ENCODE results near the gene POP7.
"Not testable (repeated sequence)": the region's sequence is repeated elsewhere in the genome, so short reads cannot be mapped to it uniquely, and the experiment has no call there.

POP7 gene

DNA sequence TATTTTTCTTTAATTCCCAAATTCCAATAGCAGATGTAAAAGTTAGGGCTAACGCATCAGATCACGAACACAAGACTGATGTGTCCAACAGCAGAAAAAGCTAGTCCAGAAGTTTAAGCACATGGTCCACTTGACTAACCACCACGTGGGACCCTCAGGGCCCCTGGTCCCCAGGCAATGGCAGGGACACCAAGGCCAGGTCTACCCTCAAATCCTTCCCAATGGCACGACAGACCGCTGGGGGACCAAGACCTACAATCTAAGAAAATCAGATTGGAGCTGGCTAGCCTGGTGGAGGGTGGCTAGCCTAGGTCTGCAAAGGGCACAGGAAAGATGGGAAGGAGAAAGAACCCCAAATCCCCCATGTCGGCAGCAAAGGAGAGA is 13.4 kb upstream of the POP7 start:
- no peak for DNase-seq

DNA sequence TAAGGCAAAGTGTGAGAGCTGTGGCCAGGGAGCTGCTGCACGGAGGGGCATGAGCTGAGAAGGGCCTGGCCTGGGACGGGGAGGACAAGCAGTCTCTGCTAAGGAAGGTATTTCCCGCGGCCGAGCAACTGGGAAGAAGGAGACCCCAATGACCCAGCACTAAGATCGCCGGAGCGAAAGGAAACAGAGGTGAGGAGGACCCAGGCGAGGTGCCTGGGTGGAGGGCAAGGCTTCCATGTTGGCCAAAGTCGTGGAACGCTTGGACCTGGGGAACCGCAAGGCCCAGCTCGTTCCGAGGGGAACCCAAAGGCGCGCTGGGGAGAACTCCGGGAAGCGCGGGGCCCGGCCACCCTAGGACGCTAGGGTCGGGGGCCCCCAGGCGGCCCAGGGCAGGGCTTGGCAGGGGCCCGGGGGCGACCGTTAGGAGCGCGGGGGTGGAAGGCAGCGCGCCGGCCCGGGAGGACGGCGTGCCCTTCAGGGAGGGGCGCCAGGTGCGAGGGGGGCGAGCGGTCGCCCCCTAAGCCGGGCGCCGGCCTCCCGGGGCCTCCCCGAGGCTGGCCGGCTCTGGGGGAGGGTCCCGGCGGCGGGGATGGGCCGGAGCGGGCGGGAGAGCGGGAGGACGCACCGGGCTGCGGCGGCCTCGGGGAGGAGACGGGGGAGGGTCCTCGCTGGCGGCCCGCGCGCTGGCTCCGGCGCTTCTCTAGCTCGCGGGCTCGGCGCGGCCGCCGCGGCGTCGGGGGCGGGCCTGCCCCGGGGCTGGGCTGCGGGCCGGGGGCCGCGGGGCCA is 12.4 kb upstream of the POP7 start:
- no peak for DNase-seq

DNA sequence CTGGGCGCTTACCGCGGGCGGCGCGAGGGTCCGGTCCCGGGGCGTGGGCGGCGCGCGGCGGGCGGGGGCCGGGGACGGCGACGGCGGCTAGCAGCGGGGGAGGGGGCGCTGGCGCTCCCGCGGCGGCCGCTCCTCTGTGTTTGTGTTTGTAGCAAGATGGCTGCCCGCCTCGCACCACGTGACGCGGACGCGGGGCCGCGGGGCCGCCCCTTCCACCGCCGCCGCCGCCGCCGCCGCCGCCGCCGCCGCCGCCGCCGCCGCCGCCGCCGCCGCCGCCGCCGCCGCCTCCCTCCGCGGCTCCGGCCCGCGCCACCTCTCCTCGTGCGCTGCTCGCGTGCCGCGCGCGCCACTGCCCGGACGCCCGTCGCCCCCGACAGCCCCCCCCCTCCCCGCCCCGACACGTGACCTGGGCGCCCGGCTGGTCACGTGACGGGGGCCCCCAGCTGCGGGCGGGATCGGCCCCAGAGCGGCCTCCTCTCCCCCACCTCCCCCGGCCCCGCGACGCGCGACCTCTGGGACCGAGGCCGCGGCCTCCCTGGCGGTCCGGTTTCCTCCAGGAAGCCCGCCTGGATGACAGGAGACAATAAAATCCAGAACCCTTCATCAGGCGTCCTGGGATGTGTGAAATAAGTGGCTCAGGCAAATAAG is 11.7 kb upstream of the POP7 start, which contains the start of gene GIGYF1:
Gene GIGYF1 (minus strand): TSS at position 153 of the 648 bp plus-strand sequence. CDS start 6,012 bp downstream, outside the sequence.
- peak in 1 of 2 donors; percentile 67 for DNase-seq

DNA sequence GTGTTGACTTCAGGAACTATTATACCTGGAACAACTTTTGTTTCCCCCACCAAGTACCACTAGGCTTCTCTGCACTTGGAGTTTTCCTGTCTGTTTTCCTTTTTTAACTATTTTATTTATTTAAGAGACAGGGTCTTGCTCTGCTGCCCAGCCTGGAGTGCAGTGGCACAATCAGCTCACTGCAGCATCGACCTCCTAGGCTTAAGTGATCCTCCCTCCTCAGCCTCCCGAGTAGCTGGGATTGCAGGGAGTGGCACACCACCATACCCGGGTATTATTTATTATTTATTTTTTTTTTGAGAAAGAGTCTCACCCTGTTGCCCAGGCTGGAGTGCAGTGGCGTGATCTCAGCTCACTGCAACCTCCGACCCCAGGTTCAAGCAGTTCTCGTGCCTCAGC is 9.8 kb upstream of the POP7 start:
- DNase-seq: no peak

DNA sequence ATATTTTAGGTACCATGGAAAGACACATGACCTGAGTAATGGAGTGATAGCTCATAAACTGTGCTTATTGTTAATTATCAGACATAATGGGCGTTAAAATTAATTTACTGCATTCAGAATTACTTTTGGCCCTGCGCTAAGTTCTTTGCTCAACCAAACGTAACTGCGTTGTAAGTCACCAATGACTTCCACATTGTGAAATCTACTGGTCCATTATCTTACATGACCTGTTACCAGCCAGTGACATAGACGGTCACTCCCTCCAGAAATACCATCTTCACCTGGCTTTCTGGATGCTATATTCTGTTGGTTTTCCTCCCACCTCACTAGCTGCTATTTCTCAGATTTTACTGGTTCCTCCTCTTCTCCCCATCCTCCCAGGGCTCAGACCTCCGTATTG is 6.9 kb upstream of the POP7 start:
- no peak for DNase-seq

DNA sequence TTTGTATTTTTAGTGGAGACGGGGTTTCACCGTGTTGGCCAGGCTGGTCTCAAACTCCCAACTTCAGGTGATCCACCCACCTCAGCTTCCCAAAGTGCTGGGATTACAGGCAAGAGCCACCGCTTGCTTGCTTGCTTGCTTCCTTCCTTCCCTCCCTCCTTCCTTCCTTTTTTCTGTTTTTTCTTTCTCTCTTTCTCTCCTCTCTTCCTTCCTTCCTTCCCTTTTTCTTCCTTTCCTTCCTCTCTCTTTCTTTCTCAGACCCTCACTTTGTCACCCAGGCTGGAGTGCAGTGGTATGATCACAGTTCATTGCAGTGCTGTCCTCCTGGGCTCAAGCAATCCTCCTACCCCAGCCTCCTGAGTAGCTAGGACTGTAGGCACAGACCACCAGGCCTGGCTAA is 4.8 kb upstream of the POP7 start:
- not testable (repeated sequence) for DNase-seq

DNA sequence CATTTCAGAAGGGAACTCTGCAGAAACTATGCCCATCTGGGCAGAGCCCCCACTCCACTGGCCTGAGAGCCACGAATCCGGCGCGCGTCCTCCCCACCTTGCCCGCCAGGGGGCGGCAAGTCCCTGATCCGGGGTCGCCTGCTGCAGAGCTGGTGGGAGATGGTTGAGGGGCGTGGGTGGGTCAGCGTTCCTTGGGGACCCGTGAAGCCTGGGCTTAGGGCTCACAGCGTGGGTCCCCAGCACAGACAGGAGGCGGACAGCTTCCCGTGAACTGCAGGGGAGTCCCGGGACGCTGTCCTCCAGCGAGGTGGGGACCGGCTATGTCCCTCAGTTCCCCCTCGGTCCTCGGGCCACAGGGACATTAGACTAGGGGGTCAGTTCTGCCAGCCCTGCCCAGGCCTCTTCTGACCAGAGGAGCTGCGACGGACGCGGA is 585 bp upstream of the POP7 start:
- peak; percentile 34 to 81 for DNase-seq

DNA sequence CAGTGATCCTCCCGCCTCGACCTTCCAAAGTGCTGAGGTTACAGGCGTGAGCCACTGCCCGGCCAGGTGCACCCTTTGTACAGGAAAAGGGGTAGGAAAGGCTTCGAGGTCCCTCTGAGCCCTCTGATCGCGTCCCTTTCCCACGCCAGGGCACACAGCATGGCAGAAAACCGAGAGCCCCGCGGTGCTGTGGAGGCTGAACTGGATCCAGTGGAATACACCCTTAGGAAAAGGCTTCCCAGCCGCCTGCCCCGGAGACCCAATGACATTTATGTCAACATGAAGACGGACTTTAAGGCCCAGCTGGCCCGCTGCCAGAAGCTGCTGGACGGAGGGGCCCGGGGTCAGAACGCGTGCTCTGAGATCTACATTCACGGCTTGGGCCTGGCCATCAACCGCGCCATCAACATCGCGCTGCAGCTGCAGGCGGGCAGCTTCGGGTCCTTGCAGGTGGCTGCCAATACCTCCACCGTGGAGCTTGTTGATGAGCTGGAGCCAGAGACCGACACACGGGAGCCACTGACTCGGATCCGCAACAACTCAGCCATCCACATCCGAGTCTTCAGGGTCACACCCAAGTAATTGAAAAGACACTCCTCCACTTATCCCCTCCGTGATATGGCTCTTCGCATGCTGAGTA is 871 bp downstream of the POP7 start:
- DNase-seq: no peak

DNA sequence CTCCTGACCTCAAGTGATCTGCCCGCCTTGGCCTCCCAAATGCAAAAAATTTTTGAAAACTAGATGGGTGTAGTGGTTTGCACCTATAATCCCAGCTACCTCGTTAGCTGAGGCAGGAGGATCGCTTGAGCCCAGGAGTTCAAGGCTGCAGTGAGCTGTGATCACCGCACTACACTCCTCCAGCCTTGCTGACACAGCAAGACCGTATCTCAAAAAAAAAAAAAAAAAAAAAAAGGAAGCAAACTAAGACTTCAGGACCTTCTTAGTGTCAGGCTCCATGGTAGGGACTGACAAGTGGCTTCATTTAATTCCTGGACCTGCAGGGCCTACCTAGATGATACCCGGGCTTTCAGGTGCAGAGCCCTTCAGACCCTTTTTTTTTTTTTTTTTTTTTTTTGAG is 2.5 kb downstream of the POP7 start:
- no peak for DNase-seq

DNA sequence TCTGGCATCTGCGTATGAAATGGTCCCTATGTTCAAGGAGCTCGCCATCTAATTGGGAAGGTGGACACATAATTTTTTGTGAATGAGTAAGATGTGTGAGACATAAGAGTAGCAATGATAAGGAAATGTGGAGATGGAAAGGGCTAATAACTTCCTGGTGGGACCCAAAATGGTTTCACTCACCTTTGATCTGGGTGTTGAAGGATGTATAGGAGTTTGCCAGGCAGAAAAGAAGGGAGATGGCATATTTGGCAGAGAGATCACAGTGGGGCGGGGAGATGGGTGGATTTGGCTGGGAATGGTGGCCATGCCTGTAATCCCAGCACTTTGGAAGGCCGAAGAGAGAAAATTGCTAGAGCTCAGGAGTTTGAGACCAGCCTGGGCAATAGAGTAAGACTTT is 4.5 kb downstream of the POP7 start:
- DNase-seq: no peak

DNA sequence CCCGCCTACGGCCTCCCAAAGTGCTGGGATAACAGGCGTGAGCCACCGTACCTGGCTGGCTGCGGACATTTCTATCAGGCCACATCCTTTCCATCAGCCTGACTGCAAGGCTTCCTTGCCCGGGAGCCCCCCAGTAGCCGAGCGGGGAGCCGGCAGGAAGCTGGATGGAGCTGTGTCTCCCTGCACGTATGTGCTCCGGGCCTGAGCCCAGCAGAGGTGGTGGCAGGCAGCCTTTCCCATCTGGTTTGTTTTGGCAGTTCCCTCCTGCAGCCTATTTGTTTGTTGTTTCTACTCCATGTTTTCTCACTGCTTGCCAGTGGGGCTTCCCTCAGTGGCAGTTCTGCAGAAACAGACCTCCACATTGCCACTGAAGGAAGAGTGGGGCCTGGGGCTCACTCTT is 5.4 kb downstream of the POP7 start:
- no peak for DNase-seq

DNA sequence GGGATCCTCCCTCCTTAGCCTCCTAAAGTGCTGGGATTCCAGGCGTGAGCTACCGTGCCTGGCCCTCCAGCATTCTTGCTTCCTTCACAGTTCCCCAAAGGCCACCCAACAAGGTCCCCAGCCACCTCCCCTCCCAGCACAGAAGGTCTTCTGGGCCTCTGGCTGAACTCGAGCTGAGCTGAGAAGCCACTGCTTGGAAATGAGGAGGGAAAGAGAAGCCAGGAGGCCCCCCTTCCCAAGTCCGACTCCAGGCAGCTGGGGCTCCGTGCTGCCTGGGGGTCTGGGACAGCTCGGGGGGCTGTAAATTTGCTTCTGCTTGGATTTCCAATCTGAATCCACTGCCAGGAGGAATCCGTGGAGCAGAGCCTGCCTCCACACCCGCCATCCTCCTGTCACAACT is 8.8 kb downstream of the POP7 start:
- no peak for DNase-seq

DNA sequence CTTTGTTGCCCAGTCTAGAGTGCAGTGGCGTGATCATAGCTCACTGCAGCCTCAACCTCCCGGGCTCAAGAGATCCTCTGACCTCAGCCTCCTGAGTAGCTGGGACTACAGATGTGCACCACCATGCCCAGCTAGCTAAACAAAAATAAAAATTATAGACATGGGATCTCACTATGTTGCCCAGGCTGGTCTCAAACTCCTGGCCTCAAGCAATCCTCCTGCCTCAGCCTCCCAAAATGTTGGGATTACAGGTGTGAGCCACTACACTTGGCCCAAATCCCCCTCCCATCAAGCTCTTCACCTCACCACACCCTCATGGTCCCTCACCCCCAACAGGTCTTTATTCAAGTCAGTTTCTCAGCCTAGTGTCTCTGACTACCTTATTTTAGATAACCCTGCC is 11.2 kb downstream of the POP7 start:
- DNase-seq: not testable (repeated sequence)

DNA sequence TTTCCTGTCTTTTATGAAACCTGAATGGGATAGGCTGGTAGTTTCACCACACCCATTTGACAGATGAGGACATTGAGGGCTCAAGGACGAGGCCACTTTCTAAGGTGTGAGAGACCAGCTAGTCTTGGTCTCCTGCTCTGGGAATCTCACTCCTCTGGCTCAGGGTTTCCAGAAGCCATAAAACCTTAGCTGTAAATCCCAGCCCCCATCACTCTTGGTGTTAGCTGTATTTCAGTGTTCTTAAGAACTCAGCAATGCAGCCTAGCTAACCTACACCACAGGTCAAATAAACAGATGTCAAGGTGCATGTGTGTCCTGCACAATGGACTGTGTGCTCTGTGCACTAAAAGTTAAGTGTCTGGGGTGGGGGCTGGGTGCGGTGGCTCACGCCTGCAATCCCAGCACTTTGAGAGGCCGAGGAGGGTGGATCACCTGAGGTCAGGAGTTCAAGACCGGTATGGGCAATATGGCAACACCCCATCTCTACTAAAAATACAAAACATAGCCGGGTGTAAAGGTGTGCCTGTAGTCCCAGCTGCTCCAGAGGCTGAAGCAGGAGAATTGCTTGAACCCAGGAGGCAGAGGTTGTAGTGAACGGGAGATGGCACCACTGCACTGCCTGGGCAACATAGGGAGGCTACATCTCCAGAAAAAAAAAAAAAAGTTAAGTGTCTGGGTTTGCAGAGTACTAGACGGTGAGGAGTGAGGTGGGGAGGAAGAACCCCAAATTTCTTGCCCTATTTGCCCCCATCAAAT is 13.8 kb downstream of the POP7 start:
- DNase-seq: no peak

DNA sequence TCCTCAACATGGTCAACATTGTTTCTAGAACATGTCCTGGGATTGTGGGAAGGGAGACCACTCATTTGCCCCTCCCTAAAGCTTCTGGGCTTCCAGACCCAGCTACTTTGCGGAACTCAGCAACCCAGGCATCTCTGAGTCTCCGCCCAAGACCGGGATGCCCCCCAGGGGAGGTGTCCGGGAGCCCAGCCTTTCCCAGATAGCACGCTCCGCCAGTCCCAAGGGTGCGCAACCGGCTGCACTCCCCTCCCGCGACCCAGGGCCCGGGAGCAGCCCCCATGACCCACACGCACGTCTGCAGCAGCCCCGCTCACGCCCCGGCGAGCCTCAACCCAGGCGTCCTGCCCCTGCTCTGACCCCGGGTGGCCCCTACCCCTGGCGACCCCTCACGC is 14.4 kb downstream of the POP7 start, which contains the start of gene EPO:
Gene EPO (plus strand): TSS at position 190 of the 392 bp plus-strand sequence. CDS start 513 bp downstream, outside the sequence.
- DNase-seq: no peak

DNA sequence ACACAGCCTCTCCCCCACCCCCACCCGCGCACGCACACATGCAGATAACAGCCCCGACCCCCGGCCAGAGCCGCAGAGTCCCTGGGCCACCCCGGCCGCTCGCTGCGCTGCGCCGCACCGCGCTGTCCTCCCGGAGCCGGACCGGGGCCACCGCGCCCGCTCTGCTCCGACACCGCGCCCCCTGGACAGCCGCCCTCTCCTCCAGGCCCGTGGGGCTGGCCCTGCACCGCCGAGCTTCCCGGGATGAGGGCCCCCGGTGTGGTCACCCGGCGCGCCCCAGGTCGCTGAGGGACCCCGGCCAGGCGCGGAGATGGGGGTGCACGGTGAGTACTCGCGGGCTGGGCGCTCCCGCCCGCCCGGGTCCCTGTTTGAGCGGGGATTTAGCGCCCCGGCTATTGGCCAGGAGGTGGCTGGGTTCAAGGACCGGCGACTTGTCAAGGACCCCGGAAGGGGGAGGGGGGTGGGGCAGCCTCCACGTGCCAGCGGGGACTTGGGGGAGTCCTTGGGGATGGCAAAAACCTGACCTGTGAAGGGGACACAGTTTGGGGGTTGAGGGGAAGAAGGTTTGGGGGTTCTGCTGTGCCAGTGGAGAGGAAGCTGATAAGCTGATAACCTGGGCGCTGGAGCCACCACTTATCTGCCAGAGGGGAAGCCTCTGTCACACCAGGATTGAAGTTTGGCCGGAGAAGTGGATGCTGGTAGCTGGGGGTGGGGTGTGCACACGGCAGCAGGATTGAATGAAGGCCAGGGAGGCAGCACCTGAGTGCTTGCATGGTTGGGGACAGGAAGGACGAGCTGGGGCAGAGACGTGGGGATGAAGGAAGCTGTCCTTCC is 15.0 kb downstream of the POP7 start:
- no peak for DNase-seq

DNA sequence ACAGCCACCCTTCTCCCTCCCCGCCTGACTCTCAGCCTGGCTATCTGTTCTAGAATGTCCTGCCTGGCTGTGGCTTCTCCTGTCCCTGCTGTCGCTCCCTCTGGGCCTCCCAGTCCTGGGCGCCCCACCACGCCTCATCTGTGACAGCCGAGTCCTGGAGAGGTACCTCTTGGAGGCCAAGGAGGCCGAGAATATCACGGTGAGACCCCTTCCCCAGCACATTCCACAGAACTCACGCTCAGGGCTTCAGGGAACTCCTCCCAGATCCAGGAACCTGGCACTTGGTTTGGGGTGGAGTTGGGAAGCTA is 15.5 kb downstream of the POP7 start:
- no peak for DNase-seq

DNA sequence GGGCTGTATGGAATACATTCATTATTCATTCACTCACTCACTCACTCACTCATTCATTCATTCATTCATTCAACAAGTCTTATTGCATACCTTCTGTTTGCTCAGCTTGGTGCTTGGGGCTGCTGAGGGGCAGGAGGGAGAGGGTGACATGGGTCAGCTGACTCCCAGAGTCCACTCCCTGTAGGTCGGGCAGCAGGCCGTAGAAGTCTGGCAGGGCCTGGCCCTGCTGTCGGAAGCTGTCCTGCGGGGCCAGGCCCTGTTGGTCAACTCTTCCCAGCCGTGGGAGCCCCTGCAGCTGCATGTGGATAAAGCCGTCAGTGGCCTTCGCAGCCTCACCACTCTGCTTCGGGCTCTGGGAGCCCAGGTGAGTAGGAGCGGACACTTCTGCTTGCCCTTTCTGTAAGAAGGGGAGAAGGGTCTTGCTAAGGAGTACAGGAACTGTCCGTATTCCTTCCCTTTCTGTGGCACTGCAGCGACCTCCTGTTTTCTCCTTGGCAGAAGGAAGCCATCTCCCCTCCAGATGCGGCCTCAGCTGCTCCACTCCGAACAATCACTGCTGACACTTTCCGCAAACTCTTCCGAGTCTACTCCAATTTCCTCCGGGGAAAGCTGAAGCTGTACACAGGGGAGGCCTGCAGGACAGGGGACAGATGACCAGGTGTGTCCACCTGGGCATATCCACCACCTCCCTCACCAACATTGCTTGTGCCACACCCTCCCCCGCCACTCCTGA is 16.7 kb downstream of the POP7 start:
- DNase-seq: no peak

DNA sequence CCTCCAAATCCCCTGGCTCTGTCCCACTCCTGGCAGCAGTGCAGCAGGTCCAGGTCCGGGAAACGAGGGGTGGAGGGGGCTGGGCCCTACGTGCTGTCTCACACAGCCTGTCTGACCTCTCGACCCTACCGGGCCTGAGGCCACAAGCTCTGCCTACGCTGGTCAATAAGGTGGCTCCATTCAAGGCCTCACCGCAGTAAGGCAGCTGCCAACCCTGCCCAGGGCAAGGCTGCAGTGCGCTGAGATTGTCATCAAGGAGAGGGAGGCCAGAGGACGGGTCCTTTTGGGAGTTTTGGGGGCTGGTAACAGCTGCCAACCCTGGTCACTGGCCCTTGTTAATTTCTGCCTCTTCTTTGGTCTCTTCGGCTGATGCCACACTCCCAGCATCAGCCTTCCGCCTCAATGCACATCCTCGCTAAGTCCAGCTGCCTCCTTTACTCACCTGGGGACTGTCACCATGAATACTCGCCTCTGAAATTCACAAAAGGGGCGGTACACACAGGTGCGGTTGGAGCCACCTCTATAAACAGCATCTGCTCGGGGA is 17.9 kb downstream of the POP7 start:
- DNase-seq: no peak

DNA sequence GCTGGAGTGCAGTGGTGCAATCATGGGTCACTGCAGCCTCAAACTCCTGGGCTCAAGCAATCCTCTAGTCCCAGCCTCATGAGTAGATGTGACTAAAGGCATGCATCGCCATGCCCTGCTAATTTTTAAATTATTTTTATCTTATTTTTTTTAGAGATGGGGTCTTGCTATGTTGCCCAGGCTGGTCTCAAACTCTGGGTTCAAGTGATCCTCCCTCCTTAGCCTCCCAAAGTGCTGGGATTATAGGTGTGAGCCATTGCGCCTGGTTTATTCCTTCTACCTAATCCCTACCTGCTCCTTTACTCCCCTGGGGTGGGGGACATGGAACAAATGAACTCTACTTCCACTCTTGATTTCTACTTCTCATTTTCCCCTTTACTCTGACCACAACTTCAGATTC is 18.4 kb downstream of the POP7 start:
- DNase-seq: not testable (repeated sequence)

DNA sequence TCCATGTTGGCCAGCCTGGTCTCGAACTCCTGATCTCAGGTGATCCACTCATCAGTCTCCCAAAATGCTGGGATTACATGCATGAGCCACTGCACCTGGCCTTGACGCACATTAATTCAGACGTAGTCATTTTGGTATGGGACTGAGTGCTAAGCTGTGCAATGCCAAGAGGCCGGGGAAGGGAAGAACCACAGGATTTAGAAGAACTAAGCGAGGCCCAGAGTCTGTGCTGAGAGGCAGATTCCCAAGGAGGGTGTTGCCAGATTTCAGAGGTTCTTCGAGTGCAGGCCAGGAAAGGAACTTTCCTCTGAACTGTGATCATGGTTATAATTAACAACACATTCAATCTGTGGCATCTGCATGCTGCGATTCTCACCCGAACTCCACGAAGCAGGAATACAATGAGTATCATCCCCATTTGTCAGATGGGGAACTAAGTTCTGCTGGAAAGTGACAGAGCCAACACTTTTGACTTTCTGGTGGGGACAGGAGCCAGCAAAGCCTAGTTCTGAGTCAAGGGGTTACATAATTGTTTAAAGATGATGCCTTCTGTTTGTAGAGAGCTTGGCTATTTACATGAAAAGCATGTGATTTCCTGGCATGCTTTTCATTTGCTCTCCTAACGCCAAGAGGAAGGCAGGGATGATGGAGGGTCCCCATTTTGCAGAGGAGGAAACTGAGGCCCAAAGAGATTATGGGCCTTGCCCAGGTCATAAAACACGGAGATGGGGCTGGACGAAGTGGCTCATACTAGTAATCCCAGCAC is 21.3 kb downstream of the POP7 start:
- no peak for DNase-seq

Data from bone marrow (tissue), 2 donors.